ENCODE measurements around the gene TSKS. TPM values are rescaled to one million over a fixed set of nuclear protein-coding genes. Genes with fewer than 3 reads are reported as not detected.
A peak's percentile ranks its signal among the peaks of the same experiment; 100 is the strongest.

Gene TSKS
- total and polyA plus RNA-seq, 2 of the 13 experiments (the other 11 are each of a cell fraction or from before 2014, with no cell fraction given) = 0.03 TPM; not detected in 1

DNA sequence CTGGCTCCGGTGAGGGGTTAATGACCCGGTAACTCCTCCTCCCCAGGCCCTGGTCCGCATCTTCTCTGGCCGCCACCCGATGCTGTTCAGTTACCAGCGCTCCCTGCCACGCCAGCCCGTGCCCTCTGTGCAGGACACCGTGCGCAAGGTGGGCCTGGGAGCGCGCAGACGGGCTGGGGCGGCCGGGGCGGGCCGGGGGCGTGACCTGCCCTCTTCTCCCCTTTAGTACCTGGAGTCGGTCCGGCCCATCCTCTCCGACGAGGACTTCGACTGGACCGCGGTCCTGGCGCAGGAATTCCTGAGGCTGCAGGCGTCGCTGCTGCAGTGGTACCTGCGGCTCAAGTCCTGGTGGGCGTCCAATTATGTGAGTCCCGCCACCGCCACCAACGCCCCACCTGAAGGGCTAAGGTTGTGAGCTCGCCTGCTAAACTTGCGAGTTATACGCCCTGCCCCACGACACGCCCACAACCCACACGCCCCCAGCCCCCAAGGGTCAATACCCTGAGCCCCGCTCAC, 61.8 kb downstream of the TSKS start (continued):
- no peak for TF ChIP-seq ZNF407 (CRISPR knock-in tag; IDR thresholded peaks at IDR 0.05; ENCODE audit: not compliant biosample characterization)
- TF ChIP-seq, protein P1, sequence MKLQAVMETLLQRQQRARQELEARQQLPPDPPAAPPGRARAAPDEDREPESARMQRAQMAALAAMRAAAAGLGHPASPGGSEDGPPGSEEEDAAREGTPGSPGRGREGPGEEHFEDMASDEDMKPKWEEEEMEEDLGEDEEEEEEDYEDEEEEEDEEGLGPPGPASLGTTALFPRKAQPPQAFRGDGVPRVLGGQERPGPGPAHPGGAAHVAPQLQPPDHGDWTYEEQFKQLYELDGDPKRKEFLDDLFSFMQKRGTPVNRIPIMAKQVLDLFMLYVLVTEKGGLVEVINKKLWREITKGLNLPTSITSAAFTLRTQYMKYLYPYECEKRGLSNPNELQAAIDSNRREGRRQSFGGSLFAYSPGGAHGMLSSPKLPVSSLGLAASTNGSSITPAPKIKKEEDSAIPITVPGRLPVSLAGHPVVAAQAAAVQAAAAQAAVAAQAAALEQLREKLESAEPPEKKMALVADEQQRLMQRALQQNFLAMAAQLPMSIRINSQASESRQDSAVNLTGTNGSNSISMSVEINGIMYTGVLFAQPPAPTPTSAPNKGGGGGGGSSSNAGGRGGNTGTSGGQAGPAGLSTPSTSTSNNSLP (IDR thresholded peaks at IDR 0.05; ENCODE audit: low read depth, low read length) = no peak
- TF ChIP-seq ZNF720 (CRISPR knock-in tag; IDR thresholded peaks at IDR 0.05) = no peak
- no peak for TF ChIP-seq DPF2 (CRISPR knock-in tag; IDR thresholded peaks at IDR 0.05; ENCODE audit: borderline replicate concordance, low read depth)
- no peak for TF ChIP-seq SMARCE1 (IDR thresholded peaks at IDR 0.05; ENCODE audit: borderline replicate concordance)
- no peak for TF ChIP-seq NFIC (IDR thresholded peaks at IDR 0.05; ENCODE audit: low read length)
- TF ChIP-seq ZNF547 (CRISPR knock-in tag; IDR thresholded peaks at IDR 0.05) = no peak
- no peak for TF ChIP-seq RBM39 (IDR thresholded peaks at IDR 0.05; ENCODE audit: low read depth, low read length, poor library complexity, severe bottlenecking)
- TF ChIP-seq BHLHE40 (IDR thresholded peaks at IDR 0.05; ENCODE audit: low read length) = no peak
- 0 out of 2 replicates have a peak, but pooled peaks have one; percentile 34 for TF ChIP-seq RXRA (CRISPR knock-in tag; IDR thresholded peaks at IDR 0.05)
- TF ChIP-seq RAD51 (IDR thresholded peaks at IDR 0.05; ENCODE audit: borderline replicate concordance) = no peak
- TF ChIP-seq ZBTB21 (CRISPR knock-in tag; IDR thresholded peaks at IDR 0.05) = no peak
- TF ChIP-seq ZMYM2 (CRISPR knock-in tag; IDR thresholded peaks at IDR 0.05) = no peak
- TF ChIP-seq, protein P2, sequence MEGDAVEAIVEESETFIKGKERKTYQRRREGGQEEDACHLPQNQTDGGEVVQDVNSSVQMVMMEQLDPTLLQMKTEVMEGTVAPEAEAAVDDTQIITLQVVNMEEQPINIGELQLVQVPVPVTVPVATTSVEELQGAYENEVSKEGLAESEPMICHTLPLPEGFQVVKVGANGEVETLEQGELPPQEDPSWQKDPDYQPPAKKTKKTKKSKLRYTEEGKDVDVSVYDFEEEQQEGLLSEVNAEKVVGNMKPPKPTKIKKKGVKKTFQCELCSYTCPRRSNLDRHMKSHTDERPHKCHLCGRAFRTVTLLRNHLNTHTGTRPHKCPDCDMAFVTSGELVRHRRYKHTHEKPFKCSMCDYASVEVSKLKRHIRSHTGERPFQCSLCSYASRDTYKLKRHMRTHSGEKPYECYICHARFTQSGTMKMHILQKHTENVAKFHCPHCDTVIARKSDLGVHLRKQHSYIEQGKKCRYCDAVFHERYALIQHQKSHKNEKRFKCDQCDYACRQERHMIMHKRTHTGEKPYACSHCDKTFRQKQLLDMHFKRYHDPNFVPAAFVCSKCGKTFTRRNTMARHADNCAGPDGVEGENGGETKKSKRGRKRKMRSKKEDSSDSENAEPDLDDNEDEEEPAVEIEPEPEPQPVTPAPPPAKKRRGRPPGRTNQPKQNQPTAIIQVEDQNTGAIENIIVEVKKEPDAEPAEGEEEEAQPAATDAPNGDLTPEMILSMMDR (CRISPR knock-in tag; IDR thresholded peaks at IDR 0.05) = peak; percentile 33
- TF ChIP-seq ZFP91 (CRISPR knock-in tag; IDR thresholded peaks at IDR 0.05; ENCODE audit: borderline replicate concordance) = no peak
- no peak for TF ChIP-seq THAP8 (CRISPR knock-in tag; IDR thresholded peaks at IDR 0.05; ENCODE audit: borderline replicate concordance)
